Measurements from ENCODE around the gene ALKBH8.

Gene ALKBH8, protein sequence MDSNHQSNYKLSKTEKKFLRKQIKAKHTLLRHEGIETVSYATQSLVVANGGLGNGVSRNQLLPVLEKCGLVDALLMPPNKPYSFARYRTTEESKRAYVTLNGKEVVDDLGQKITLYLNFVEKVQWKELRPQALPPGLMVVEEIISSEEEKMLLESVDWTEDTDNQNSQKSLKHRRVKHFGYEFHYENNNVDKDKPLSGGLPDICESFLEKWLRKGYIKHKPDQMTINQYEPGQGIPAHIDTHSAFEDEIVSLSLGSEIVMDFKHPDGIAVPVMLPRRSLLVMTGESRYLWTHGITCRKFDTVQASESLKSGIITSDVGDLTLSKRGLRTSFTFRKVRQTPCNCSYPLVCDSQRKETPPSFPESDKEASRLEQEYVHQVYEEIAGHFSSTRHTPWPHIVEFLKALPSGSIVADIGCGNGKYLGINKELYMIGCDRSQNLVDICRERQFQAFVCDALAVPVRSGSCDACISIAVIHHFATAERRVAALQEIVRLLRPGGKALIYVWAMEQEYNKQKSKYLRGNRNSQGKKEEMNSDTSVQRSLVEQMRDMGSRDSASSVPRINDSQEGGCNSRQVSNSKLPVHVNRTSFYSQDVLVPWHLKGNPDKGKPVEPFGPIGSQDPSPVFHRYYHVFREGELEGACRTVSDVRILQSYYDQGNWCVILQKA

GRCh38 chr11:107565219-107565937, at the start of gene ALKBH8:
ALKBH8 (minus strand) TSS chr11:107565735; CDS start chr11:107560893, 4,842 bp downstream.
- H3K4me3 ChIP-seq (ENCODE audit: low read length in 2 of 2) = peak within 1 kb of the TSS; percentile 83 to 100
- H3K9ac ChIP-seq (ENCODE audit: low read depth in 1 of 2, low read length in 2 of 2) = peak within 1 kb of the TSS; percentile 38 to 81
- no peaks in the 10 kb centered on the region for H3K27me3 ChIP-seq (ENCODE audit: control insufficient read depth in 2 of 2, insufficient read depth in 2 of 2, low read length in 2 of 2)
- H3K36me3 ChIP-seq (ENCODE audit: control insufficient read depth in 2 of 2, insufficient read depth in 2 of 2, low read length in 2 of 2) = no peaks in the 10 kb centered on the region
- peak within 1 kb of the TSS; percentile 49 to 75 for H3K27ac ChIP-seq (ENCODE audit: low read depth in 2 of 2, low read length in 2 of 2)
- no peaks in the 10 kb centered on the region for H3K9me3 ChIP-seq (ENCODE audit: control insufficient read depth in 2 of 2, low read length in 2 of 2)
- peaks cover 0 to 7% of the 10 kb centered on the region in 2 donors for H3K4me1 ChIP-seq (ENCODE audit: control insufficient read depth in 2 of 2, insufficient read depth in 2 of 2, low read length in 2 of 2)

DNA sequence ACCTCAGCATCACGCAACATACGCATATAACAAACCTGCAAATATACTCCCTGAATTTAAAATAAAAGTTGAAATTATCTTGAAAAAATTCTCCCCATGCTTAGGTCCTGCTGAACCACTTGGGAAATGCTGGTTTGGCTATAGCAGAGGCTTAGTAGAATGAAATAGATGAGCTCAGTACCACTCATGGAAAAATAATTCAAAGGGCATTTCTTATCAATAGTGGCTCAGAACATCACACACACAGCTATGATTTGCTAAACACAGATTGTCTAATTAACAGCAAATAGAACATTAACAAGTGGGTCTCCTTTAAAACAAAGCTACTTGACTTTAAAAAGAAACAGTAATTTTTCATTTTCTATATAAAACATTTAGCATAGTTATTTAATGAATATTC, 46.9 kb upstream of the ALKBH8 start:
- peaks cover under 1 to 4% of the 10 kb centered on the region in 2 donors for H3K27me3 ChIP-seq (ENCODE audit: control insufficient read depth in 2 of 2, insufficient read depth in 2 of 2, low read length in 2 of 2)
- H3K27ac ChIP-seq (ENCODE audit: low read depth in 2 of 2, low read length in 2 of 2) = no peak overlapping the region
- no peak overlapping the region for H3K9ac ChIP-seq (ENCODE audit: low read depth in 1 of 2, low read length in 2 of 2)
- no peaks in the 10 kb centered on the region for H3K9me3 ChIP-seq (ENCODE audit: control insufficient read depth in 2 of 2, low read length in 2 of 2)
- H3K4me1 ChIP-seq (ENCODE audit: control insufficient read depth in 2 of 2, insufficient read depth in 2 of 2, low read length in 2 of 2) = no peaks in the 10 kb centered on the region
- no peaks in the 10 kb centered on the region for H3K36me3 ChIP-seq (ENCODE audit: control insufficient read depth in 2 of 2, insufficient read depth in 2 of 2, low read length in 2 of 2)
- H3K4me3 ChIP-seq (ENCODE audit: low read length in 2 of 2) = no peak overlapping the region

DNA sequence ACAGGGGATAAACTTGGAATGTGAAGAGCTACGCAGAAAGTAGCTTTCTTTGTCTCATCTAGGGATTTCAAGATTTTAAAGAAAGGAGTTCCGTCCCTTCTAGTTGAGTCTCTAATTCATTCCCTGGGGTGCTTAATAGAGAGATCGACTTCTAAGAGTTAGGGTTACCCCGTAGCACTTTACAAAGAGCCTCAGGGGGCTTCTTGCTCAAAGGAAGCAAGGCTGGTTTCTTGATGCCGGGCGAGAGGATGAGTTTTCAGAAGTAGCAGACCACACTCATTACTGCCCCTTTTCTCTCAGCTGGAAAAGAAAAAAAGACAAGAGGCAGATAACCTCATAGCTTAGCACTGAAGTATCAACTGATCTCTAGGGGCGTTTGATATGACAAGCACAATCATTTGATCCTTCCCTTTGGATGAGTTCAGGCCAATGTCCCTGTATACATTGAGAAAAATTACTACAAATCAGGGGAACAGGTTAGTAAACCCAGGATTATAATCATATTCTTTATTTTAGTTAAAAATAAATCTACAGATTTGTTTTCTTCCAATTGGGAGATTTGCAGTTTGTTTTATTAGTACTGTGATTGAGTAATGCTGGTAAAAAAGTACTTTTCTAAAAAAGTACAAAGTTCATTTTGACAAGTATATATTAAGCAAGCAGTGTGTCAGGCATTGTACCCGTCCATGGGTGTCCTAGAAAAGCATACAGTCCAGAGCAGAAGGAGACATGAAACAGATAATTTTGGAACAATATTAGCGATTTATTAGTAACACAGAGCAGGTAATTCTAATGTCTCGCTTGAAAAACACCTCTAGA, 44.1 kb upstream of the ALKBH8 start:
- H3K27ac ChIP-seq (ENCODE audit: low read depth in 2 of 2, low read length in 2 of 2) = no peak overlapping the region
- no peak overlapping the region for H3K9ac ChIP-seq (ENCODE audit: low read depth in 1 of 2, low read length in 2 of 2)

GRCh38 chr11:107608809-107609208, 43.3 kb upstream of the ALKBH8 start:
- Histone ChIP-seq H3K27ac (ENCODE audit: low read depth in 2 of 2, low read length in 2 of 2) (no peak overlapping the region), H3K27me3 (ENCODE audit: control insufficient read depth in 2 of 2, insufficient read depth in 2 of 2, low read length in 2 of 2) (peaks cover 2 to 4% of the 10 kb centered on the region in 2 donors), H3K9me3 (ENCODE audit: control insufficient read depth in 2 of 2, low read length in 2 of 2) (no peaks in the 10 kb centered on the region), H3K4me1 (ENCODE audit: control insufficient read depth in 2 of 2, insufficient read depth in 2 of 2, low read length in 2 of 2) (no peaks in the 10 kb centered on the region), H3K4me3 (ENCODE audit: low read length in 2 of 2) (no peak overlapping the region), H3K36me3 (ENCODE audit: control insufficient read depth in 2 of 2, insufficient read depth in 2 of 2, low read length in 2 of 2) (no peaks in the 10 kb centered on the region), H3K9ac (ENCODE audit: low read depth in 1 of 2, low read length in 2 of 2) (no peak overlapping the region)

More for the DNA sequence above, 44.1 kb upstream of the ALKBH8 start:
- Histone ChIP-seq H3K4me1 (ENCODE audit: control insufficient read depth in 2 of 2, insufficient read depth in 2 of 2, low read length in 2 of 2) (no peaks in the 10 kb centered on the region), H3K36me3 (ENCODE audit: control insufficient read depth in 2 of 2, insufficient read depth in 2 of 2, low read length in 2 of 2) (no peaks in the 10 kb centered on the region), H3K27me3 (ENCODE audit: control insufficient read depth in 2 of 2, insufficient read depth in 2 of 2, low read length in 2 of 2) (peaks cover 2 to 4% of the 10 kb centered on the region in 2 donors), H3K9me3 (ENCODE audit: control insufficient read depth in 2 of 2, low read length in 2 of 2) (no peaks in the 10 kb centered on the region), H3K4me3 (ENCODE audit: low read length in 2 of 2) (no peak overlapping the region)

- H3K4me3 ChIP-seq (ENCODE audit: low read length in 2 of 2) = no peak overlapping the region
- no peaks in the 10 kb centered on the region for H3K4me1 ChIP-seq (ENCODE audit: control insufficient read depth in 2 of 2, insufficient read depth in 2 of 2, low read length in 2 of 2)
- no peaks in the 10 kb centered on the region for H3K36me3 ChIP-seq (ENCODE audit: control insufficient read depth in 2 of 2, insufficient read depth in 2 of 2, low read length in 2 of 2)
- no peaks in the 10 kb centered on the region for H3K9me3 ChIP-seq (ENCODE audit: control insufficient read depth in 2 of 2, low read length in 2 of 2)
- peaks cover 2 to 4% of the 10 kb centered on the region in 2 donors for H3K27me3 ChIP-seq (ENCODE audit: control insufficient read depth in 2 of 2, insufficient read depth in 2 of 2, low read length in 2 of 2)
- no peak overlapping the region for H3K9ac ChIP-seq (ENCODE audit: low read depth in 1 of 2, low read length in 2 of 2)
- no peak overlapping the region for H3K27ac ChIP-seq (ENCODE audit: low read depth in 2 of 2, low read length in 2 of 2)
Observed at GRCh38 chr11:107606141-107606540, 40.6 kb upstream of the ALKBH8 start.

- no peaks in the 10 kb centered on the region for H3K4me1 ChIP-seq (ENCODE audit: control insufficient read depth in 2 of 2, insufficient read depth in 2 of 2, low read length in 2 of 2)
- no peaks in the 10 kb centered on the region for H3K36me3 ChIP-seq (ENCODE audit: control insufficient read depth in 2 of 2, insufficient read depth in 2 of 2, low read length in 2 of 2)
- no peak overlapping the region for H3K27ac ChIP-seq (ENCODE audit: low read depth in 2 of 2, low read length in 2 of 2)
- H3K9me3 ChIP-seq (ENCODE audit: control insufficient read depth in 2 of 2, low read length in 2 of 2) = no peaks in the 10 kb centered on the region
- peaks cover 2 to 4% of the 10 kb centered on the region in 2 donors for H3K27me3 ChIP-seq (ENCODE audit: control insufficient read depth in 2 of 2, insufficient read depth in 2 of 2, low read length in 2 of 2)
- no peak overlapping the region for H3K4me3 ChIP-seq (ENCODE audit: low read length in 2 of 2)
- H3K9ac ChIP-seq (ENCODE audit: low read depth in 1 of 2, low read length in 2 of 2) = no peak overlapping the region
Observed at GRCh38 chr11:107605061-107606006, 39.8 kb upstream of the ALKBH8 start.

GRCh38 chr11:107598225-107599139, 32.9 kb upstream of the ALKBH8 start:
- H3K9ac ChIP-seq (ENCODE audit: low read depth in 1 of 2, low read length in 2 of 2) = no peak overlapping the region
- no peak overlapping the region for H3K27ac ChIP-seq (ENCODE audit: low read depth in 2 of 2, low read length in 2 of 2)
- peaks cover 0 to 6% of the 10 kb centered on the region in 2 donors for H3K27me3 ChIP-seq (ENCODE audit: control insufficient read depth in 2 of 2, insufficient read depth in 2 of 2, low read length in 2 of 2)
- no peak overlapping the region for H3K4me3 ChIP-seq (ENCODE audit: low read length in 2 of 2)
- no peaks in the 10 kb centered on the region for H3K36me3 ChIP-seq (ENCODE audit: control insufficient read depth in 2 of 2, insufficient read depth in 2 of 2, low read length in 2 of 2)
- H3K4me1 ChIP-seq (ENCODE audit: control insufficient read depth in 2 of 2, insufficient read depth in 2 of 2, low read length in 2 of 2) = no peaks in the 10 kb centered on the region
- no peaks in the 10 kb centered on the region for H3K9me3 ChIP-seq (ENCODE audit: control insufficient read depth in 2 of 2, low read length in 2 of 2)

GRCh38 chr11:107594736-107595135, 29.2 kb upstream of the ALKBH8 start:
- Histone ChIP-seq H3K4me3 (ENCODE audit: low read length in 2 of 2) (no peak overlapping the region), H3K36me3 (ENCODE audit: control insufficient read depth in 2 of 2, insufficient read depth in 2 of 2, low read length in 2 of 2) (no peaks in the 10 kb centered on the region), H3K27ac (ENCODE audit: low read depth in 2 of 2, low read length in 2 of 2) (no peak overlapping the region), H3K9ac (ENCODE audit: low read depth in 1 of 2, low read length in 2 of 2) (no peak overlapping the region), H3K4me1 (ENCODE audit: control insufficient read depth in 2 of 2, insufficient read depth in 2 of 2, low read length in 2 of 2) (peaks cover 0 to 7% of the 10 kb centered on the region in 2 donors), H3K9me3 (ENCODE audit: control insufficient read depth in 2 of 2, low read length in 2 of 2) (no peaks in the 10 kb centered on the region), H3K27me3 (ENCODE audit: control insufficient read depth in 2 of 2, insufficient read depth in 2 of 2, low read length in 2 of 2) (peaks cover 21 to 30% of the 10 kb centered on the region in 2 donors)

Measured in mucosa of rectum (tissue), 2 donors.